H1 (cell line): ENCODE measurements around the gene RASGRP1. TPM values are rescaled to one million over a fixed set of nuclear protein-coding genes. Genes with fewer than 3 reads are reported as not detected.

Source experiments
- BRCA1 ChIP-seq: IDR thresholded peaks from 2 replicates; pipeline ENCODE4 v1.6.1; 2012; ENCODE audit warnings: low read depth, low read length, improper control_type of control experiment
- CBX8 ChIP-seq: fragments of 300-800, 300-1000 bp; sonication (generic); IDR thresholded peaks from 2 replicates; pipeline ENCODE4 v1.7.1; 2016; ENCODE audit warnings: low read depth, low read length, borderline replicate concordance
- CHD7 ChIP-seq: fragments of 300-600 bp; sonication (generic); IDR thresholded peaks from 2 replicates; pipeline ENCODE4 v1.7.1; 2012; ENCODE audit warnings: low read length, moderate library complexity, mild to moderate bottlenecking, inconsistent platforms; ENCODE audit not compliant: insufficient replicate concordance
- HDAC6 ChIP-seq: IDR thresholded peaks from one replicate; pipeline ENCODE4 v1.7.1; 2012; ENCODE audit warnings: low read depth, mild to moderate bottlenecking, inconsistent platforms, low read length, moderate library complexity
- JUN ChIP-seq: IDR thresholded peaks from 2 replicates; pipeline ENCODE4 v1.6.1; 2011; ENCODE audit warnings: low read depth, mild to moderate bottlenecking, improper control_type of control experiment, low read length
- RFX5 ChIP-seq: IDR thresholded peaks from 2 replicates; pipeline ENCODE4 v1.6.1; 2011; ENCODE audit warnings: low read depth, low read length, improper control_type of control experiment, borderline replicate concordance
- SIN3A ChIP-seq, 2 experiments: IDR thresholded peaks in 1 of 2; conservative IDR thresholded peaks in 1 of 2; 2 replicates each; pipeline ENCODE4 v1.6.1; 2011 to 2012; ENCODE audit warnings: low read length in 2 of 2, improper control_type of control experiment in 1 of 2, low read depth in 1 of 2, mild to moderate bottlenecking in 1 of 2
- polyA plus RNA-seq, 7 experiments: library from polyadenylated mRNA; depleted of rRNA in 3 of 7; stranded (reverse) in 5 of 7; unstranded in 2 of 7; fragments of >200 nt in 5 of 7; fragments of 200-250 nt in 2 of 7; gene quantifications; 1 replicate in 5 of 7; 2 replicates in 1 of 7; 4 replicates in 1 of 7; pipeline versions ENCODE4 v1.2.1 to v1.2.3, GENCODE V29; 2011 to 2013; ENCODE audit warnings: missing spikeins in 2 of 7, mixed read lengths in 2 of 7
- total RNA-seq: library from RNA; stranded (reverse); fragmentation: NEBNext Ultra II Directional; extraction: Animal tissue kit (Norgen Biotek cat#: 25700); gene quantifications from 2 replicates; pipeline ENCODE4 v1.2.1, GENCODE V29; 2021

The RASGRP1 gene
- total and polyA plus RNA-seq, 2 of the 8 experiments (the other 6 are each of a cell fraction or from before 2014, with no cell fraction given): 1.1 to 2.1 TPM

DNA sequence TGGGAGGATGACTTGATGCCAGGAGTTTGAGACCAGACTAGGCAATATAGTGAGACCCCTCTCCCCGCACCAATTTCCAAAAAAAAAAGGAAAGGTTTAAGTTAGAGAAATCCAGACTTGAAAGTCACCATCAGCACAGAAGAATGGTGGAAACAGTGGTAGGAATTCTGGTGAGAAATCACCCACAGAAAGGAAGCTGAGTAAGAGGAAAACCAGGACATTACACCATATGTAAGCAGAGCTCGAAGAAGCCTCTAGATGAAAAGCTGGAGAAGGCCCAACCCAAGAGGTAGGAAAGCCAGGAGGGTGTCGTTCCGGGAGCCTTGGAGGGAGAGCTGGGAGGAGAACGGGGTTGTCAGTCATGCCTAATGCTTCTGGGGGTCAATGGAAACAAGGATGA, 40.5 kb downstream of the RASGRP1 start (continued):
- TF ChIP-seq CHD7: no peak
- no peak for TF ChIP-seq HDAC6
- no peak for TF ChIP-seq SIN3A (conservative IDR thresholded peaks at IDR 0.05 in 1 of 2, IDR thresholded peaks at IDR 0.05 in 1 of 2; ENCODE audit: low read depth in 1 of 2, low read length in 2 of 2)
- TF ChIP-seq BRCA1: no peak
- TF ChIP-seq JUN: no peak
- TF ChIP-seq RFX5: no peak
- no peak for TF ChIP-seq CBX8
- TF ChIP-seq, all 59 proteins: peak for 0
